Epithelial cell of proximal tubule (primary cell): ENCODE results near the gene HIBADH. TPM values are rescaled to one million over a fixed set of nuclear protein-coding genes. Genes with fewer than 3 reads are reported as not detected.
"Not testable (repeated sequence)": the region's sequence is repeated elsewhere in the genome, so short reads cannot be mapped to it uniquely, and the experiment has no call there.

Experiments
- DNase-seq: peaks from one replicate; pipeline ENCODE4 v3.0.0-alpha.2; 2011; ENCODE audit warnings: low read depth
- H3K4me3 ChIP-seq: 2 replicates; pipeline ENCODE4 v1.5.1; 2011; ENCODE audit warnings: low read depth, mild to moderate bottlenecking, low read length
- CTCF ChIP-seq: conservative IDR thresholded peaks from 2 replicates; pipeline ENCODE4 v1.5.1; 2012; ENCODE audit warnings: low read depth, mild to moderate bottlenecking, low read length
- total RNA-seq: library from RNA; depleted of rRNA; stranded (reverse); fragments of >200 nt; gene quantifications from 2 replicates; pipeline ENCODE4 v1.2.3, GENCODE V29; 2015

HIBADH gene
- total RNA-seq, 1 donor from 2014 or later: 49.5 TPM

- H3K4me3 ChIP-seq: no peak overlapping the region
- no peak for TF ChIP-seq CTCF
- no peak for DNase-seq
Measured at GRCh38 chr7:27639851-27640250, 22.8 kb downstream of the HIBADH start.

GRCh38 chr7:27639048-27639447 lies 23.6 kb downstream of the HIBADH start:
- not testable (repeated sequence) for H3K4me3 ChIP-seq, DNase-seq

- no peak for TF ChIP-seq CTCF
- no peak for DNase-seq
Measured at GRCh38 chr7:27636326-27637006, 26.2 kb downstream of the HIBADH start.

GRCh38 chr7:27635728-27636127 lies 27.0 kb downstream of the HIBADH start:
- no peak overlapping the region for H3K4me3 ChIP-seq
- no peak for TF ChIP-seq CTCF
- DNase-seq: no peak

More at GRCh38 chr7:27636326-27637006, 26.2 kb downstream of the HIBADH start:
- no peak overlapping the region for H3K4me3 ChIP-seq

- no peak for DNase-seq
Measured at GRCh38 chr7:27634671-27635493, 27.8 kb downstream of the HIBADH start.

GRCh38 chr7:27633062-27633461 lies 29.6 kb downstream of the HIBADH start:
- no peak for DNase-seq
- no peak overlapping the region for H3K4me3 ChIP-seq
- TF ChIP-seq CTCF: no peak

More at GRCh38 chr7:27634671-27635493, 27.8 kb downstream of the HIBADH start:
- TF ChIP-seq CTCF: no peak
- no peak overlapping the region for H3K4me3 ChIP-seq

GRCh38 chr7:27631391-27631790 lies 31.3 kb downstream of the HIBADH start:
- no peak for TF ChIP-seq CTCF
- no peak for DNase-seq
- H3K4me3 ChIP-seq: no peak overlapping the region
